GM12878 (cell line): Measurements from ENCODE around the gene SLC39A13. TPM values are rescaled to one million over a fixed set of nuclear protein-coding genes. Genes with fewer than 3 reads are reported as not detected.

Experiments
- ATAC-seq: fragments of 200-7000 bp; cut with Tn5 transposase; 3 replicates; pipeline ENCODE4 v1.9.1; 2020; ENCODE audit warnings: mild to moderate bottlenecking, moderate library complexity
- BruUV-seq: library from RNA; stranded (reverse); fragments of 400-500 nt; replicated peaks from 2 replicates; lab custom pipeline; 2021; lab: Mats Ljungman, UMichigan
- CTCF ChIA-PET: fragments of 300-600 bp; sonication (Branson Sonifier 250); formaldehyde crosslinking; extraction: SDS; loops from one replicate; lab custom pipeline; 2021; ENCODE audit warnings: inconsistent platforms; lab: Yijun Ruan, JAX
- POLR2A ChIA-PET: fragments of 350-600 bp; formaldehyde crosslinking; extraction: SDS; loops from one replicate; lab custom pipeline; 2021; ENCODE audit warnings: inconsistent platforms; lab: Charles Lee
- RAD21 ChIA-PET: fragments of 300-600 bp; sonication (Branson Sonifier 250); formaldehyde crosslinking; loops from one replicate; lab custom pipeline; 2023; ENCODE audit warnings: antibody characterized with exemption; ENCODE audit not compliant: unreplicated experiment; lab: Charles Lee
- SMC1A ChIA-PET: fragments of 300-600 bp; sonication (Branson Sonifier 250); formaldehyde crosslinking; loops from one replicate; lab custom pipeline; 2023; ENCODE audit not compliant: unreplicated experiment, uncharacterized antibody; lab: Charles Lee
- DNase-seq: peaks from one replicate; pipeline ENCODE4 v3.0.0-alpha.2; 2011; ENCODE audit warnings: low read depth, low spot score
- FAIRE-seq: peaks from 3 replicates; lab custom pipeline; 2011; peaks lifted over from hg19 to GRCh38; lab: Jason Lieb, UNC
- H2AFZ ChIP-seq: 2 replicates; pipeline ENCODE4 v1.6.0; 2011; ENCODE audit warnings: low read depth, low read length, control low read depth; ENCODE audit not compliant: control insufficient read depth
- H3K27ac ChIP-seq: 2 replicates; pipeline ENCODE4 v1.5.1; 2011; ENCODE audit warnings: control low read depth; ENCODE audit not compliant: control insufficient read depth, insufficient read depth
- H3K27me3 ChIP-seq, 2 experiments: replicated peaks in 1 of 2; 2 replicates each; pipeline versions ENCODE4 v1.6.0 to v1.6.1; 2011; ENCODE audit warnings: low read length in 1 of 2; ENCODE audit not compliant: control insufficient read depth in 2 of 2, insufficient read depth in 2 of 2
- H3K36me3 ChIP-seq, 2 experiments: 2 replicates each; pipeline ENCODE4 v1.5.1; 2011; ENCODE audit warnings: low read length in 1 of 2; ENCODE audit not compliant: control insufficient read depth in 2 of 2, insufficient read depth in 2 of 2
- H3K4me1 ChIP-seq: 2 replicates; pipeline ENCODE4 v1.6.1; 2011; ENCODE audit warnings: mild to moderate bottlenecking, low read length, moderate library complexity, mixed read lengths; ENCODE audit not compliant: control insufficient read depth, insufficient read depth
- H3K4me2 ChIP-seq: 2 replicates; pipeline ENCODE4 v1.6.0; 2011; ENCODE audit warnings: control low read depth; ENCODE audit not compliant: control insufficient read depth, insufficient read depth
- H3K4me3 ChIP-seq: fragments of 200-600 bp; sonication (generic); 2 replicates; pipeline ENCODE4 v1.5.1; 2016
- H3K79me2 ChIP-seq: 2 replicates; pipeline ENCODE4 v1.6.0; 2011; ENCODE audit warnings: low read length; ENCODE audit not compliant: control insufficient read depth, insufficient read depth
- H3K9ac ChIP-seq: 2 replicates; pipeline ENCODE4 v1.8.0; 2011; ENCODE audit warnings: low read length, control low read depth, mixed read lengths; ENCODE audit not compliant: control insufficient read depth, insufficient read depth
- H3K9me3 ChIP-seq: replicated peaks from 3 replicates; pipeline ENCODE4 v1.5.1; 2011; ENCODE audit warnings: mild to moderate bottlenecking, low read length; ENCODE audit not compliant: control insufficient read depth, insufficient read depth
- H4K20me1 ChIP-seq: 2 replicates; pipeline ENCODE4 v1.6.0; 2011; ENCODE audit not compliant: control insufficient read depth, insufficient read depth
- CBFB ChIP-seq: IDR thresholded peaks from 2 replicates; pipeline ENCODE4 v1.6.1; 2016; ENCODE audit warnings: antibody characterized with exemption, low read depth
- CBX3 ChIP-seq: fragments of 200-600 bp; sonication (generic); IDR thresholded peaks from 2 replicates; pipeline ENCODE4 v1.6.1; 2016; ENCODE audit warnings: low read depth, borderline replicate concordance
- CBX5 ChIP-seq: sonication (generic); IDR thresholded peaks from 2 replicates; pipeline ENCODE4 v1.6.1; 2016; ENCODE audit warnings: low read depth, moderate library complexity, mild to moderate bottlenecking, inconsistent platforms
- CHD1 ChIP-seq: IDR thresholded peaks from 2 replicates; pipeline ENCODE4 v1.6.1; 2012; ENCODE audit warnings: low read depth, low read length, improper control_type of control experiment
- FOXM1 ChIP-seq: IDR thresholded peaks from 2 replicates; pipeline ENCODE4 v1.6.1; 2012; ENCODE audit warnings: low read depth, mild to moderate bottlenecking, inconsistent platforms, low read length, moderate library complexity
- HCFC1 ChIP-seq: fragments of 150-350 bp; IDR thresholded peaks from 2 replicates; pipeline ENCODE4 v1.6.1; 2014; ENCODE audit warnings: low read length
- HDAC2 ChIP-seq: fragments of 200-600 bp; sonication (generic); IDR thresholded peaks from 2 replicates; pipeline ENCODE4 v1.6.1; 2017
- MEF2A ChIP-seq: IDR thresholded peaks from 2 replicates; pipeline ENCODE4 v1.6.1; 2011; ENCODE audit warnings: low read depth, mild to moderate bottlenecking, low read length, moderate library complexity; ENCODE audit not compliant: insufficient read depth
- MTA3 ChIP-seq: IDR thresholded peaks from 2 replicates; pipeline ENCODE4 v1.6.1; 2012; ENCODE audit warnings: low read length, inconsistent platforms, borderline replicate concordance
- NFIC ChIP-seq: IDR thresholded peaks from 2 replicates; pipeline ENCODE4 v1.6.1; 2012; ENCODE audit warnings: low read depth, mild to moderate bottlenecking, inconsistent platforms, low read length, moderate library complexity
- NR2C2 ChIP-seq: IDR thresholded peaks from 2 replicates; pipeline ENCODE4 v1.6.1; 2011; ENCODE audit warnings: borderline replicate concordance, low read depth; ENCODE audit not compliant: control insufficient read depth, insufficient read length
- POLR2AphosphoS5 ChIP-seq: IDR thresholded peaks from 2 replicates; pipeline ENCODE4 v1.6.1; 2011; ENCODE audit warnings: mild to moderate bottlenecking, low read length, inconsistent platforms
- PRDM15 ChIP-seq: fragments of 450-650 bp; formaldehyde crosslinking; IDR thresholded peaks from 2 replicates; pipeline ENCODE4 v1.4.0; 2020; ENCODE audit warnings: mild to moderate bottlenecking, moderate library complexity
- SUPT20H ChIP-seq: IDR thresholded peaks from 2 replicates; pipeline ENCODE4 v1.6.1; 2011; ENCODE audit warnings: low read depth, mild to moderate bottlenecking, low read length, moderate library complexity, borderline replicate concordance; ENCODE audit not compliant: control insufficient read depth
- YY1 ChIP-seq: IDR thresholded peaks from 2 replicates; pipeline ENCODE4 v1.6.1; 2011; ENCODE audit warnings: low read depth, mild to moderate bottlenecking, low read length
- ZBED1 ChIP-seq: IDR thresholded peaks from 2 replicates; pipeline ENCODE4 v1.6.1; 2016; ENCODE audit warnings: borderline replicate concordance
- WGBS: methylation state at CpG from one replicate; pipeline ENCODE4 v1.1.6; 2016; ENCODE audit warnings: low lambda C conversion rate; ENCODE audit not compliant: insufficient replicate concordance, insufficient coverage; ENCODE audit errors: missing lambda C conversion rate; 5-methylcytosine and 5-hydroxymethylcytosine counted together
- in situ Hi-C: fragments of 300-500 bp; cut with MboI; formaldehyde crosslinking; loops from 9 replicates; pipeline ENCODE4 v1.14.3; 2018; ENCODE audit warnings: mixed read lengths
- intact Hi-C: fragments of 100-400 bp; cut with micrococcal nuclease; formaldehyde crosslinking; loops from one replicate; pipeline ENCODE4 v1.14.2; 2022; ENCODE audit not compliant: unreplicated experiment
- polyA plus RNA-seq, 11 experiments: library from polyadenylated mRNA; depleted of rRNA in 4 of 11; unstranded in 6 of 11; stranded (reverse) in 5 of 11; fragments of >200 nt; fragmentation: Nextera tagmentation in 4 of 11; fragmentation: Illumina TruSeq in 1 of 11; extraction: Ambion mirVana in 4 of 11; extraction: Trizol in 1 of 11; gene quantifications; 1 replicate in 1 of 11; 2 replicates in 10 of 11; pipeline versions ENCODE4 v1.2.1 to v1.2.3, GENCODE V29; 2011 to 2016; ENCODE audit warnings: inconsistent platforms in 2 of 11, missing spikeins in 2 of 11, low read depth in 1 of 11
- total RNA-seq, 4 experiments: library from RNA; depleted of rRNA in 3 of 4; stranded (reverse); fragments of >200 nt in 3 of 4; fragmentation: Illumina TruSeq in 1 of 4; extraction: Trizol in 1 of 4; gene quantifications; 2 replicates each; pipeline versions ENCODE4 v1.2.1 to v1.2.3, GENCODE V29; 2013 to 2021
- TF ChIP-seq, protein P1 (sequence below): fragments of 450-650 bp; IDR thresholded peaks from 2 replicates; pipeline ENCODE4 v1.6.1; 2017; ENCODE audit warnings: low read depth, mild to moderate bottlenecking, moderate library complexity
- TF ChIP-seq, protein P2 (sequence below): IDR thresholded peaks from 2 replicates; pipeline ENCODE4 v1.6.1; 2011; ENCODE audit warnings: low read depth, low read length, improper control_type of control experiment, borderline replicate concordance

Gene SLC39A13
- total and polyA plus RNA-seq, 10 of the 15 experiments (the other 5 are each of a cell fraction or from before 2014, with no cell fraction given): 0.23 to 19.8 (median 6.3) TPM

GRCh38 chr11:47389577-47390421, 18.6 kb upstream of the SLC39A13 start:
- CTCF ChIA-PET: interaction anchor here (0.6 to 5.0 kb wide), 6 partner anchors 11 to 38 kb away, joined by 3 to 16 read pairs (median 9); partner anchors contain the start of genes MYBPC3 and SPI1
- Histone ChIP-seq H3K4me3 (no peak overlapping the region), H3K9ac (no peak overlapping the region), H2AFZ (no peak overlapping the region), H4K20me1 (no peaks in the 10 kb centered on the region), H3K4me1 (peaks cover 33% of the 10 kb centered on the region), H3K9me3 (no peaks in the 10 kb centered on the region), H3K4me2 (no peak overlapping the region), H3K27ac (no peak overlapping the region), H3K36me3 (no peaks in the 10 kb centered on the region; a peak in 1 of 4 replicates), H3K79me2 (no peaks in the 10 kb centered on the region; the same call in 1 of the 2 replicates), H3K27me3 (no peaks in the 10 kb centered on the region)
- no TSS peak for BruUV-seq
- intact Hi-C loops: no loop called here
- WGBS: 55% methylated on average over 17 of the region's 17 CpGs
- in situ Hi-C loops: no loop called here
- FAIRE-seq: no peak
- POLR2A ChIA-PET: interaction anchor here (1.4 to 8.5 kb wide), 4 partner anchors 10 to 176 kb away, joined by 5 to 94 read pairs (median 28); partner anchors contain the start of gene SPI1
- SMC1A ChIA-PET: interaction anchor here (1.4 to 5.0 kb wide), 4 partner anchors 10 to 16 kb away, joined by 3 to 36 read pairs (median 8); partner anchors contain the start of gene SPI1
- ATAC-seq: no peak
- RAD21 ChIA-PET: interaction anchor here (1.3 to 3.7 kb wide), 4 partner anchors 10 to 17 kb away, joined by 6 to 21 read pairs (median 16); partner anchors contain the start of gene SPI1
- no peak for DNase-seq
- TF ChIP-seq CHD1: no peak
- no peak for TF ChIP-seq HCFC1
- TF ChIP-seq SUPT20H: no peak
- no peak for TF ChIP-seq CBX5
- no peak for TF ChIP-seq MEF2A
- TF ChIP-seq ZBED1: no peak
- TF ChIP-seq NFIC: no peak
- no peak for TF ChIP-seq CBFB
- no peak for TF ChIP-seq POLR2AphosphoS5
- TF ChIP-seq CBX3: no peak
- no peak for TF ChIP-seq HDAC2
- no peak for TF ChIP-seq YY1
- TF ChIP-seq MTA3: no peak
- TF ChIP-seq, protein P1, sequence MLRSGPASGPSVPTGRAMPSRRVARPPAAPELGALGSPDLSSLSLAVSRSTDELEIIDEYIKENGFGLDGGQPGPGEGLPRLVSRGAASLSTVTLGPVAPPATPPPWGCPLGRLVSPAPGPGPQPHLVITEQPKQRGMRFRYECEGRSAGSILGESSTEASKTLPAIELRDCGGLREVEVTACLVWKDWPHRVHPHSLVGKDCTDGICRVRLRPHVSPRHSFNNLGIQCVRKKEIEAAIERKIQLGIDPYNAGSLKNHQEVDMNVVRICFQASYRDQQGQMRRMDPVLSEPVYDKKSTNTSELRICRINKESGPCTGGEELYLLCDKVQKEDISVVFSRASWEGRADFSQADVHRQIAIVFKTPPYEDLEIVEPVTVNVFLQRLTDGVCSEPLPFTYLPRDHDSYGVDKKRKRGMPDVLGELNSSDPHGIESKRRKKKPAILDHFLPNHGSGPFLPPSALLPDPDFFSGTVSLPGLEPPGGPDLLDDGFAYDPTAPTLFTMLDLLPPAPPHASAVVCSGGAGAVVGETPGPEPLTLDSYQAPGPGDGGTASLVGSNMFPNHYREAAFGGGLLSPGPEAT: no peak
- no peak for TF ChIP-seq FOXM1
- no peak for TF ChIP-seq PRDM15
- TF ChIP-seq NR2C2: no peak
- TF ChIP-seq, protein P2, sequence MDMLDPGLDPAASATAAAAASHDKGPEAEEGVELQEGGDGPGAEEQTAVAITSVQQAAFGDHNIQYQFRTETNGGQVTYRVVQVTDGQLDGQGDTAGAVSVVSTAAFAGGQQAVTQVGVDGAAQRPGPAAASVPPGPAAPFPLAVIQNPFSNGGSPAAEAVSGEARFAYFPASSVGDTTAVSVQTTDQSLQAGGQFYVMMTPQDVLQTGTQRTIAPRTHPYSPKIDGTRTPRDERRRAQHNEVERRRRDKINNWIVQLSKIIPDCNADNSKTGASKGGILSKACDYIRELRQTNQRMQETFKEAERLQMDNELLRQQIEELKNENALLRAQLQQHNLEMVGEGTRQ: no peak
